GM12872 (cell line): Measurements from ENCODE around the gene IKZF2.

Experiments
- CTCF ChIP-seq: IDR thresholded peaks from 3 replicates; pipeline ENCODE4 v1.5.1; 2011; ENCODE audit warnings: low read depth, mild to moderate bottlenecking, low read length, moderate library complexity; ENCODE audit not compliant: insufficient read depth

The IKZF2 gene

GRCh38 chr2:213108308-213108707 is 43.1 kb downstream of the IKZF2 start:
- no peak for TF ChIP-seq CTCF

- TF ChIP-seq CTCF: no peak
Measured at GRCh38 chr2:213107728-213108127, 43.7 kb downstream of the IKZF2 start.

DNA sequence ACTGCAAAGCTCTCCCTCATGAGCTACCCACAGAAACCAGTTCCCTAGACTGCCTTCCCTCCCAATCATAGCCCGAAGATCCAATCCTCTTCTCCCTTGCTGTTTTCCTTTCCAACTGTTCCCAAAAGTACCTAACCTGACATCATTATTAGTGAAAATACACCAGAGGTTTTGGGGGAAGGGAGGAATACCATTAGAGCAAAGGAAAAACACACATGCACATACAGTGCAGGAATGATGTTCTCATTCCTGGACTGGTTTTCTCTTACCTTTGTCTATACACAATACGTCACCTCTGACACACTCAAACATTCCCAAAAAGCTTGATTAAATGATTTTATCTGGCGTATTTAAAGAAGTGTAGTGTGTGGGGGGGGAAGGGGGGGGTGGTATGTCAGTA is 46.2 kb downstream of the IKZF2 start:
- no peak for TF ChIP-seq CTCF

DNA sequence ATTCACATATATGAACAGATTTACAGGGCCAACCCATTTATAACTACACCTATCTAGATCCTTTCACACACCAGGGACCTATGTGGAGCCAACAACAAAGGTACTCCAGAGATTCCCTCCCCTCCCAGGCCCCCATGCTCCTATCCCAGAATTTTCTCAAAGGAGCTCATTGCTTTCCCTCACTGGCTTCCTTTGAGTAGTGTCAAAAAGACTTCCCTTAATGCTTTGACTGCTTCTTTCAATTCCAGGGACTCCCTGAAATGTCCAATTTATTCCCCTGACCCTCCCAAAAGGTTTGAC is 46.6 kb downstream of the IKZF2 start:
- TF ChIP-seq CTCF: no peak

DNA sequence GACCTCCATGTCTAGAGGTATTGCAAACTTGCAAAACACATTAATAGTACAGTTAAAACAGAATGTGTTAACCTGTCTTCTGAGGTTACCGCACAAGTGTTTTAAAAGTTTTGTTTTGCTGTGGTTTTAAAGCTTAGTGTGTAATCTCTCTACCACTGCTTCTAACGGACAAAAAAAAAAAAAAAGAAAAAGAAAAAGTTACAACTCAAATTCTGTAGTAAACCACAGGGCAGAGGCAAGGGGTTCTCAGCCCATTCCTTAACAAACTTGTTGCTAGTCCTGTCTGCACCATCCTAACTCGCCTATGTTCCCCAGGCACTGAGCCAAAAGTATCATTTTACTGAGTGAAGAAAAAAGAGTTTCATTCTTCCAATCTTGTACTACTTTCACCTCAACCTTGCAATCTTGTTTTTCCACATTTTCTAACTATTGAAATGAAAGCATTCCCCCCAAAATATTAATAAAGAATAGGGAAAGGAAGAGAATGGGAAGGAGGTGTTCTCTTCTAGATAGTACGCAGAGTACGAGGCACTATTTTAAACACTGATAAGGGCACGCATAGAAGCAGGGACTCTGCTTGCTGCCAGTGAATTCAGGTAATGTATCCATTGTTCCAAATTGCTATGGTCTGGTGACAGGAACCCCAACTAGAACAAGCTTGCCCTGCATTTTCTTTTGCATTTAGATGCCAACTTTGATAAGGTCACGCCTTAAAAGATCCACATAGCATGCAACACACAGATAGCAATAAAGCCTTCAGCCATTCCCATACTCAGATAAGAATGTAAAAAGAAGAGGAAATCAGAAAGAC is 47.1 kb downstream of the IKZF2 start:
- TF ChIP-seq CTCF: no peak

DNA sequence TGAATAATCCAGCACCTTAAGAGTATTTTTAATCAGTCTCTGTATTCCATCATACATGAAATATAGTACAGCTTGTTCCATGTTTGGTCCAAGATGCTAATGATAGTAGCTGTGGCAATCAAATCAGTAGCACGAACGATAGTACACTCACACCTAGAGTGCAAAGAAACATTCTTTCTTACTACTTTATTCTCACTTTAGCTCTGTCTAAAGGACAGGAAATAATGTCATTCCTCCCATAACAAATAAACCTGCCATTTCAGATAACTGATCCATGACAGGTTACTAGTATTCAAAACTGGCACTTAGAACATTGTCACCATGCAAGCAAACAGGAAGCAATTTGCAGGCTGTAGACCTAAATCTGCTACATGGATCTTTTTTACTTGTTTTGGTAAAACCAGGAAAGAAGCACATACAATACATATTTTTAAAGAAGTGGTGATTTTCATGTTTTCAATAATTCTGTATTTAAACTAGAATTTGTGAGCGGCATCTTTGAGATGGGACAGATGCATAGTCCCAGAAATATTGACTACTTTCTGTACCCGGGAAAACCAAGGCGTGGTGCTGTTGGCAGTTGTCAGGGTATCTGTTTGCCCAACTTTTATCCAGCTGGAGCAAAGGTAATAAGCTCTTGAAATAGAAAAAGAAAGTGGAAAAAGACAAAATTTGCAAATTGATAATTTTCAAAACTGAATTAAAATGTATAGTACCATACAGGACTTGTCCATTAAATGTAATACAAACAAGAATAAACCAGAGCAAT is 49.5 kb downstream of the IKZF2 start:
- TF ChIP-seq CTCF: no peak

GRCh38 chr2:213101109-213101508 is 50.3 kb downstream of the IKZF2 start:
- TF ChIP-seq CTCF: no peak
